A673 (cell line): Measurements from ENCODE around the gene USP44. TPM values are rescaled to one million over a fixed set of nuclear protein-coding genes. Genes with fewer than 3 reads are reported as not detected.

Experiments
- BruUV-seq: library from RNA; stranded (reverse); fragments of 400-500 nt; replicated peaks from 2 replicates; lab custom pipeline; 2021; lab: Mats Ljungman, UMichigan
- CTCF ChIA-PET: fragments of 300-600 bp; sonication (Branson Sonifier 250); formaldehyde crosslinking; loops from one replicate; lab custom pipeline; 2022; ENCODE audit warnings: antibody characterized with exemption; lab: Charles Lee
- POLR2A ChIA-PET: fragments of 300-600 bp; sonication (Branson Sonifier 250); formaldehyde crosslinking; loops from one replicate; lab custom pipeline; 2022; ENCODE audit warnings: antibody characterized with exemption; ENCODE audit not compliant: low non-redundant PET; lab: Charles Lee
- DNase-seq: peaks from one replicate; pipeline ENCODE4 v3.0.0-alpha.2; 2015; ENCODE audit warnings: low spot score
- H3K27ac ChIP-seq: fragments of 200-600 bp; sonication (generic); 2 replicates; pipeline ENCODE4 v1.5.1; 2016; ENCODE audit warnings: mixed run types, low read depth, mild to moderate bottlenecking, mixed read lengths, antibody characterized with exemption, low read length; ENCODE audit not compliant: poor library complexity, severe bottlenecking
- H3K27me3 ChIP-seq: fragments of 200-600 bp; sonication (generic); replicated peaks from 2 replicates; pipeline ENCODE4 v1.6.1; 2017; ENCODE audit warnings: mixed run types, low read depth, mild to moderate bottlenecking, mixed read lengths, antibody characterized with exemption, low read length; ENCODE audit not compliant: insufficient read depth, poor library complexity
- H3K36me3 ChIP-seq: fragments of 200-600 bp; sonication (generic); 2 replicates; pipeline ENCODE4 v1.6.1; 2016; ENCODE audit warnings: mixed run types, mild to moderate bottlenecking, mixed read lengths, antibody characterized with exemption, low read length; ENCODE audit not compliant: insufficient read depth, poor library complexity, severe bottlenecking
- H3K4me1 ChIP-seq: fragments of 200-600 bp; sonication (generic); 2 replicates; pipeline ENCODE4 v1.6.1; 2017; ENCODE audit warnings: mixed run types, mild to moderate bottlenecking, mixed read lengths, antibody characterized with exemption, low read length; ENCODE audit not compliant: insufficient read depth, poor library complexity, severe bottlenecking
- H3K4me3 ChIP-seq: fragments of 200-600 bp; sonication (generic); 2 replicates; pipeline ENCODE4 v1.5.1; 2016; ENCODE audit warnings: low read depth, mixed run types, mild to moderate bottlenecking, mixed read lengths, low read length; ENCODE audit not compliant: poor library complexity, severe bottlenecking
- H3K9me3 ChIP-seq: fragments of 200-600 bp; sonication (generic); 2 replicates; pipeline ENCODE4 v1.6.1; 2016; ENCODE audit warnings: mixed run types, low read depth, mild to moderate bottlenecking, mixed read lengths, antibody characterized with exemption, low read length; ENCODE audit not compliant: poor library complexity, severe bottlenecking
- CTCF ChIP-seq: fragments of 300-800, 200-600 bp; sonication (generic); conservative IDR thresholded peaks from 2 replicates; pipeline ENCODE4 v1.5.1; 2017; ENCODE audit warnings: low read depth, mild to moderate bottlenecking, antibody characterized with exemption, low read length, moderate library complexity, mixed read lengths
- EZH2 ChIP-seq: fragments of 200-600 bp; sonication (generic); IDR thresholded peaks from 2 replicates; pipeline ENCODE4 v1.6.1; 2017; ENCODE audit warnings: borderline replicate concordance, low read depth, mild to moderate bottlenecking, mixed read lengths, antibody characterized with exemption, low read length; ENCODE audit not compliant: poor library complexity, severe bottlenecking
- intact Hi-C: fragments of 100-400 bp; cut with micrococcal nuclease; formaldehyde crosslinking; loops from one replicate; pipeline ENCODE4 v1.10.0; 2022; ENCODE audit not compliant: unreplicated experiment
- total RNA-seq: library from RNA; stranded (reverse); gene quantifications from 2 replicates; pipeline ENCODE4 v1.2.3, GENCODE V29; 2021

Gene USP44
- total RNA-seq, 1 experiment from 2014 or later: 7.1 TPM

GRCh38 chr12:95516757-95517156 lies 34.5 kb downstream of the USP44 start:
- intact Hi-C loops: no loop called here
- ChIA-PET CTCF (interaction anchor here (1.0 kb wide), 1 partner anchor 18 kb away, joined by 3 read pairs; no protein-coding TSS in a partner anchor), POLR2A (no interaction called here)
- BruUV-seq: no TSS peak
- DNase-seq: no peak
- peaks cover 32% of the 10 kb centered on the region for H3K36me3 ChIP-seq
- no peak for TF ChIP-seq CTCF
- H3K4me3 ChIP-seq: no peak overlapping the region
- H3K9me3 ChIP-seq: no peaks in the 10 kb centered on the region
- no peak overlapping the region for H3K27ac ChIP-seq
- no peaks in the 10 kb centered on the region for H3K27me3 ChIP-seq
- no peaks in the 10 kb centered on the region for H3K4me1 ChIP-seq

GRCh38 chr12:95515197-95515596 lies 36.1 kb downstream of the USP44 start:
- TF ChIP-seq EZH2 (no peak), CTCF (no peak)
- no peak overlapping the region for H3K4me3 ChIP-seq
- peaks cover 44% of the 10 kb centered on the region for H3K36me3 ChIP-seq
- BruUV-seq: no TSS peak
- no peaks in the 10 kb centered on the region for H3K4me1 ChIP-seq
- no peaks in the 10 kb centered on the region for H3K9me3 ChIP-seq
- intact Hi-C loops: no loop called here
- H3K27ac ChIP-seq: no peak overlapping the region
- ChIA-PET CTCF (no interaction called here), POLR2A (no interaction called here)
- no peak for DNase-seq
- H3K27me3 ChIP-seq: no peaks in the 10 kb centered on the region

- TF ChIP-seq EZH2 (no peak), CTCF (no peak)
- POLR2A ChIA-PET: no interaction called here
- CTCF ChIA-PET: no interaction called here
- no peak overlapping the region for H3K27ac ChIP-seq
- no peak for DNase-seq
- intact Hi-C loops: no loop called here
- H3K36me3 ChIP-seq: peaks cover 55% of the 10 kb centered on the region
- no TSS peak for BruUV-seq
- no peak overlapping the region for H3K4me3 ChIP-seq
- no peaks in the 10 kb centered on the region for H3K27me3 ChIP-seq
- H3K4me1 ChIP-seq: no peaks in the 10 kb centered on the region
- no peaks in the 10 kb centered on the region for H3K9me3 ChIP-seq
These were observed 37.7 kb downstream of the USP44 start for GRCh38 chr12:95513599-95513998.
